RWPE1 (cell line): ENCODE results near the gene SLC22A13.

Source experiments
- CTCF ChIA-PET: fragments of 350-600 bp; sonication (Branson Sonifier 250); formaldehyde crosslinking; extraction: SDS; loops from one replicate; lab custom pipeline; 2021; lab: Yijun Ruan, JAX
- POLR2A ChIA-PET: fragments of 400-600 bp; formaldehyde crosslinking; extraction: SDS; loops from one replicate; lab custom pipeline; 2020; ENCODE audit warnings: antibody characterized with exemption; ENCODE audit not compliant: low non-redundant PET; lab: Yijun Ruan, JAX
- DNase-seq: peaks from one replicate; pipeline ENCODE4 v3.0.0; 2012; ENCODE audit warnings: low spot score
- H3K27ac ChIP-seq: fragments of 450-650 bp; 2 replicates; pipeline ENCODE4 v1.5.1; 2017
- CTCF ChIP-seq: fragments of 450-650 bp; conservative IDR thresholded peaks from 2 replicates; pipeline ENCODE4 v1.5.1; 2017; ENCODE audit warnings: low read depth, mild to moderate bottlenecking

SLC22A13 gene

GRCh38 chr3:38314112-38314763 is 48.6 kb downstream of the SLC22A13 start:
- no peak for DNase-seq
- CTCF ChIA-PET: interaction anchor here (0.7 kb wide), 1 partner anchor 186 kb away, joined by 3 read pairs; no protein-coding TSS in a partner anchor
- POLR2A ChIA-PET: no interaction called here
- TF ChIP-seq CTCF: no peak
- no peak overlapping the region for H3K27ac ChIP-seq

DNA sequence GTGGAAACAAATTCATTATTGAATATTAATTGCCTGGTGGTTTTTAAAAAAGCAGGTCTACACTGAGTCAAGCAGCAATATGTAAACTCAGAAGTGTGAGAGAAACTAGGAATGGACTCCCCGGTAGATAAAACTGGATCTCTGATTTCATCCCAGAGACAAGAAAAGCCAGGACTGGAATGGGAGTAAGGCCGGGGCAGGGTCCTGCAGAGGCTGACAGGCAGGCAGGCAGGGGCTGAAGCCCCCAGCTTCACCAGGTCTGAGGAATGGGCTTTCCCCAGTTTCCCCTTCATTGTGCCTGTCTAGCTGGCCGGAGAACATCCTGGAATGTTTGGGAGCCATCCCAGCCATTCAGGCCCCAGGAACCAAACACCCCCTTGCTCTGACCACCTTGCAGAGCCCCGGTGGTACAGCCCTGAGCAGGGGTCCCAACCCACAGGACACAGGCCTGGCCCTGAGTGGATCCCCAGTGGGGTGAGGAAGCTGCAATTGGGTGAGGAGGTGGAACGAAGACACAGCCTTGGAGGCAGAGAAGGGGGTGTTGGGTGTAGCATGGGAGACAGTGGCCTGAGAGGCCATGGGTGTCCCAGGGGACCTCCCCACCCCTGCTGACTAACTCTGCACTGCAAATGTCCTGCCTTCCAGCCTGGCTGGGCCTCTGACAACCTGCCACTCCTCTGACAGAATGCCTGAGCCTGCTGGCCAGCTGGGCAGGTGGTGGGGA is 49.3 kb downstream of the SLC22A13 start:
- no peak for DNase-seq
- ChIA-PET POLR2A (no interaction called here), CTCF (interaction anchor here (0.7 kb wide), 1 partner anchor 187 kb away, joined by 3 read pairs; no protein-coding TSS in a partner anchor)
- no peak for TF ChIP-seq CTCF
- H3K27ac ChIP-seq: no peak overlapping the region

DNA sequence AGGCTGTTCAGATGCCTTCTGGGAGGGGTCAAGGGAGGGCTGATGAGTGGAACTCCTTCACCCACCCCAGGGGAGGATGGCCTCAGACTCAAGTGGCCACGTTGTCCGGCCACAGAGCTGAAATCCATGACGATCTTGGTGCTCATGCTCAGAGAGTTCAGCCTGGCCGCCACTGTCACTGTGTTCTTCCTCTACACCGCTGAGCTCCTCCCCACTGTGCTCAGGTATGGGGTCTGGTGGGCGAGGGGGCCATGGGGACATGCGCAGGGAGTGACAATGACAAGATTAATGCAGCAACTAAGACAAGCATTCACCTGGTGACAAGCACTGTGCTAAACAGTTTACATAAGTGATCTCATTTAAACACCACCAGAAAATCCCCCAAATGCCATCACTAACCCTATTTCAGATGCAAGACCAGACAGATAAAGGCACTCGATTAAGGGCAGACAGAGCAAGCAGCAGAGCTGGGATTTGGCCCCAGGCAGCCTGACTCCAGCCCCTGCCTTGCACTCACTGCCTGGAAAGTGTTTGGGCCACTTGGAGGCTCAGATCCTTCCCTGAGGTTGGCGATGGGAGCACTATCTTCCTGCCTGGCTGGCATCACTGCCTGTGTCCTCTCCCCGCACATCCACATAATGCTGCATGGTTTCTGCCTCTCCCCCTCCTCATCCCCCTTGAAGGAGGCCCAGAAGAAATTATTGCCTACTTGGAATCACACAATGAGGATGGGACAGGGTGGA is 50.0 kb downstream of the SLC22A13 start:
- H3K27ac ChIP-seq: no peak overlapping the region
- ChIA-PET CTCF (no interaction called here), POLR2A (no interaction called here)
- DNase-seq: no peak
- no peak for TF ChIP-seq CTCF

DNA sequence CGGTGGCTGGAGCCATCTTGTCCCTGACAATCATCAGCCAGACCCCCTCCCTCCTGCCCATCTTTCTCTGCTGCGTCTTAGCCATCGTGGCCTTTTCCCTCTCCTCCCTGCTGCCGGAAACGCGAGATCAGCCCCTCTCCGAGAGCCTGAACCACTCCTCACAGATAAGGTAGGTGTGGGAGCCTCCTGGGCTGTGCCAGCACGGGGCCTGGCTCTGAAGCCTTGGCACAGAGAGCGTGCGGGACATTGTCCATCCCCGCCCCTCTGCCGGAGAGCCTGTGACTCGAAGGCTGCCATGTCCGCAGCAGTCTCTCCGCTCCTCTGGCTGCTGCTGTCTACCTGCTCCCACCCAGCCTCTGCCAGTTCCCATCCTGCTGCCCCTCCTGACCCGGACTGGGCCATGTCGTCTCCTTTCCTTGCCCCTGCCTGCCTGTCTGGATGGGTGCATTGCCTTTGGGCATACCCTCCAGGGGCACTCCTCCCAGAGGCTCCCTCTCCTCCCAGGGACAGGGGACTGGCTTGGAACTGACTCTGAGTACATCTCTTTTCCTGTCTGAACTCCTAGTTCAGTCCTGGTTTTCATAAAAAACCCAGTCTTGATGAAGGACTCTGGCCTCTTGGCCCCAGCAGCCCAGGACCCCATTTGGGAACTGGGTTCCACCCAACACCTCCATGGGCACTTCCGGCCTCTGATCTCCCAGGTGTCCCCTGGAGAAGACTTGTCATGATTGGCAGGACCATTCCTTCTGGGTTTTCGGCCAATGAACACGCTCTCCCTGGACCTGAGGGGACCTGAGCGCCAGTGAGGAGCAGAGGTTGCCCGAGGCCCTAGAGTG is 51.0 kb downstream of the SLC22A13 start:
- no peak for TF ChIP-seq CTCF
- CTCF ChIA-PET: no interaction called here
- DNase-seq: no peak
- POLR2A ChIA-PET: no interaction called here
- no peak overlapping the region for H3K27ac ChIP-seq

GRCh38 chr3:38317192-38317759 is 51.7 kb downstream of the SLC22A13 start:
- CTCF ChIA-PET: no interaction called here
- no peak overlapping the region for H3K27ac ChIP-seq
- TF ChIP-seq CTCF: no peak
- no peak for DNase-seq
- POLR2A ChIA-PET: no interaction called here
